ENCODE measurements around the gene SCAPER. TPM values are rescaled to one million over a fixed set of nuclear protein-coding genes. Genes with fewer than 3 reads are reported as not detected.

SCAPER gene
- total and polyA plus RNA-seq, 12 donors, result 6.9 to 48.1 (median 39.5) TPM

GRCh38 chr15:76470691-76471090 lies 434.4 kb downstream of the SCAPER start:
- intact Hi-C loops (cut with DNase I), result no loop called here
- Histone ChIP-seq H3K4me3 (no peak overlapping the region), H3K27me3 (no peaks in the 10 kb centered on the region), H3K4me1 (no peaks in the 10 kb centered on the region), H3K9me3 (peaks cover 0 to 16% (median 0%) of the 10 kb centered on the region in 11 donors), H3K36me3 (peaks cover 0 to 29% (median 11%) of the 10 kb centered on the region in 9 donors), H3K27ac (no peak overlapping the region)
- ATAC-seq, result no peak
- DNase-seq, result no peak
- TF ChIP-seq CTCF (IDR thresholded peaks at IDR 0.05), result no peak

- Histone ChIP-seq H3K4me3 (no peak overlapping the region), H3K36me3 (peaks cover 0 to 29% (median 11%) of the 10 kb centered on the region in 9 donors), H3K27ac (no peak overlapping the region), H3K4me1 (no peaks in the 10 kb centered on the region), H3K9me3 (peaks cover 0 to 20% (median 0%) of the 10 kb centered on the region in 11 donors), H3K27me3 (no peaks in the 10 kb centered on the region)
- no peak for DNase-seq
- intact Hi-C loops (cut with DNase I), result no loop called here
- WGBS, 2 donors, result 98 to 99% methylated on average over 2 of the region's 2 CpGs
- ATAC-seq, result no peak
- TF ChIP-seq CTCF (IDR thresholded peaks at IDR 0.05), result no peak
Measured at GRCh38 chr15:76468722-76469121, 436.4 kb downstream of the SCAPER start.

- intact Hi-C loops (cut with DNase I), result no loop called here
- TF ChIP-seq CTCF (IDR thresholded peaks at IDR 0.05), result no peak
Measured at GRCh38 chr15:76467136-76467535, 438.0 kb downstream of the SCAPER start.

GRCh38 chr15:76465728-76466127 lies 439.4 kb downstream of the SCAPER start:
- no peak for ATAC-seq
- Histone ChIP-seq H3K4me1 (no peaks in the 10 kb centered on the region), H3K27ac (no peak overlapping the region), H3K27me3 (no peaks in the 10 kb centered on the region), H3K9me3 (peaks cover 0 to 23% (median 0%) of the 10 kb centered on the region in 11 donors), H3K36me3 (peaks cover 0 to 25% (median 8%) of the 10 kb centered on the region in 9 donors), H3K4me3 (no peak overlapping the region)
- intact Hi-C loops (cut with DNase I), result no loop called here
- WGBS, 2 donors, result 92 to 100% methylated on average over 1 of the region's 1 CpG
- no peak for TF ChIP-seq CTCF (IDR thresholded peaks at IDR 0.05)
- DNase-seq, result no peak

More at GRCh38 chr15:76467136-76467535, 438.0 kb downstream of the SCAPER start:
- ATAC-seq (no peak), DNase-seq (no peak)
- no peaks in the 10 kb centered on the region for H3K27me3 ChIP-seq
- peaks cover 0 to 20% (median 0%) of the 10 kb centered on the region in 11 donors for H3K9me3 ChIP-seq
- peaks cover 0 to 29% (median 11%) of the 10 kb centered on the region in 9 donors for H3K36me3 ChIP-seq
- no peaks in the 10 kb centered on the region for H3K4me1 ChIP-seq
- no peak overlapping the region for H3K4me3 ChIP-seq
- WGBS, 2 donors, result 85 to 87% methylated on average over 1 of the region's 1 CpG
- H3K27ac ChIP-seq, result no peak overlapping the region

All from heart right ventricle (tissue), 16 donors.